Gastrocnemius medialis (tissue), 4 donors: ENCODE data around the gene DEDD2. TPM values are rescaled to one million over a fixed set of nuclear protein-coding genes. Genes with fewer than 3 reads are reported as not detected.

Experiments
- ATAC-seq, 2 donors: fragments of 150-250 bp; one replicate each; pipeline ENCODE4 v1.9.1; 2016
- DNase-seq, 2 donors: peaks; one replicate each; pipeline ENCODE4 v3.0.0-alpha.2; 2019
- H3K27ac ChIP-seq, 4 donors: fragments of 200-600 bp; sonication (generic); 1 replicate in 1 of 4; 2 replicates in 3 of 4; pipeline ENCODE4 v1.5.1; 2016 to 2018; ENCODE audit warnings: mild to moderate bottlenecking in 2 of 4, moderate library complexity in 1 of 4
- H3K27me3 ChIP-seq, 3 donors: fragments of 200-600 bp; sonication (generic) in 2 of 3; 1 replicate in 1 of 3; 2 replicates in 2 of 3; pipeline versions ENCODE4 v1.5.1 to v1.6.0; 2016 to 2019; ENCODE audit warnings: mild to moderate bottlenecking in 1 of 3, moderate library complexity in 1 of 3
- H3K36me3 ChIP-seq, 2 donors: fragments of 200-600 bp; sonication (generic) in 1 of 2; one replicate each; pipeline ENCODE4 v1.5.1; 2017 to 2018
- H3K4me1 ChIP-seq, 2 donors: fragments of 200-600 bp; sonication (generic) in 1 of 2; one replicate each; pipeline ENCODE4 v1.5.1; 2016 to 2017; ENCODE audit warnings: mild to moderate bottlenecking in 2 of 2
- H3K4me3 ChIP-seq, 4 donors: fragments of 200-600 bp; sonication (generic) in 3 of 4; 1 replicate in 1 of 4; 2 replicates in 3 of 4; pipeline ENCODE4 v1.5.1; 2016 to 2019; ENCODE audit warnings: mild to moderate bottlenecking in 2 of 4
- H3K9me3 ChIP-seq, 3 donors: fragments of 200-600 bp; sonication (generic) in 2 of 3; 1 replicate in 1 of 3; 2 replicates in 2 of 3; pipeline ENCODE4 v1.5.1; 2016 to 2019
- POLR2A ChIP-seq, 2 donors: fragments of 450-650 bp; IDR thresholded peaks; one replicate each; pipeline ENCODE4 v1.6.1; 2017; ENCODE audit warnings: antibody characterized with exemption in 2 of 2, mild to moderate bottlenecking in 2 of 2, moderate library complexity in 2 of 2
- in situ Hi-C, 4 donors: fragments of 200-750 bp; cut with MboI; loops; one replicate each; pipeline versions ENCODE4 v1.15.0 to v1.8.0; 2017; ENCODE audit warnings: low sequenced_read_pairs in 4 of 4
- intact Hi-C: fragments of 100-400 bp; cut with DNase I; formaldehyde crosslinking; loops from one replicate; pipeline ENCODE4 v1.15.1; 2023; ENCODE audit warnings: low total_unique reads
- total RNA-seq, 4 donors: library from RNA; depleted of rRNA; stranded (reverse); fragments of >200 nt; gene quantifications; one replicate each; pipeline versions ENCODE4 v1.1.0 to v1.2.3, GENCODE V29; 2016
- TF ChIP-seq, protein P1 (sequence below), 5 experiments: fragments of 450-650 bp in 3 of 5; fragments of 200-600 bp in 2 of 5; sonication (generic) in 2 of 5; IDR thresholded peaks in 4 of 5; conservative IDR thresholded peaks in 1 of 5; 1 replicate in 4 of 5; 2 replicates in 1 of 5; pipeline ENCODE4 v1.5.1; 2016 to 2019; ENCODE audit warnings: antibody characterized with exemption in 5 of 5, mild to moderate bottlenecking in 3 of 5, moderate library complexity in 3 of 5

Gene DEDD2
- total RNA-seq, 4 donors from 2014 or later = 22.5 to 33.6 (median 29.2) TPM

DNA sequence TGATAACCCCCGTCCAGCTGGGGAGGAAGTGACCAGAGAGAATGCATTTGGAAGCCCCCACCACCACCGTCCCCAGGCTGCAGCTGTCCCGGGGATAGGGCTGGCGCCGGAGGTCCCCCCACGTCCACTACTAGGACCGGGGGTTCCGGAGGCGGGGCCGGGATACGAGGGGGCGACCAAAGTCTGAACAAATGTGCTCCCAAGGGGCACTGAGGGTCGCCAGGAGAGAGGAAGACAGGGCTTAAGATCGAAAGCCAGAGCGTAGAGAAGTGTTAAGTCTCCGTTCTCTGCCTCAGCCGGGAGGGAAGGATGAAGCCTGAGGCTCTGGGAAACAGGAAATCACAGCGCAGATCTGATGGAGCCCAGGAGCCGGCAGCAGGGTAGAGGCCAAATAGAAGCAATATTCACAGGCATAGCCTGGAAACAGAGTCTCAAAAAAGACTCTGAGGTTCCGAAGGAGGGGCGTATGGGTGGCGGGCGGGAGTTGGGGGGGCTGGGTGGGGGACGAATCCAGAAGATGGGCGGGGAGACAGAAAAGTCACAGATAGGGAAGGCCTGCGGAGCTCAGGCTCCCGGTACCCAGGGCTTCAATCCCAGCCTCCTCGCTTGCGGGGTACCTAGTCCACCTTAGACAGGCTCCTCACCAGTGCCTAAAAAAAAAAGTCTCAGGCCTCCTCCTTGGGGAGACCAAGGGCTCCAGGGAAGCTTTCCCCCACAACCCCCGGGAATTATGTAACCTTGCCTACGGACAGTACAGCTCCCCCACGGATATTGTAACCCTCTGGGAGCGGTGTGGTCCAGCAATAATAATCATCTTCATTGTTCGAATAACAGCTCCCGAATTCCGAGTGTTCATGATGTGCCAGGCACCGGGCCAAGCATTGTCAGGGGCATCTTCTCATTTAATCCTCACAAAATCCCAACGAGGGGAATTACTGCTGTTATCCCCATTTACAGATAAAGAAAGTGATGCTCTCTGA is 38.6 kb upstream of the DEDD2 start:
- peak overlapping the region; percentile 60 to 90 (median 76) for H3K4me3 ChIP-seq
- peaks cover 20 to 24% of the 10 kb centered on the region in 2 donors for H3K4me1 ChIP-seq
- peak in 1 of 2 donors; percentile 6 for ATAC-seq
- peak in 1 of 2 donors; percentile 28 for DNase-seq
- peak overlapping the region; percentile 91 to 94 (median 92) for H3K27ac ChIP-seq
- H3K27me3 ChIP-seq = peaks cover 24 to 40% (median 37%) of the 10 kb centered on the region in 3 donors
- H3K36me3 ChIP-seq = no peaks in the 10 kb centered on the region
- intact Hi-C loops = loop anchor here (1.0 kb wide), 1 partner anchor 12 kb away; no protein-coding TSS in a partner anchor
- in situ Hi-C loops = no loop called here
- no peaks in the 10 kb centered on the region for H3K9me3 ChIP-seq
- TF ChIP-seq POLR2A (IDR thresholded peaks at IDR 0.05) = no peak
- TF ChIP-seq, protein P1, sequence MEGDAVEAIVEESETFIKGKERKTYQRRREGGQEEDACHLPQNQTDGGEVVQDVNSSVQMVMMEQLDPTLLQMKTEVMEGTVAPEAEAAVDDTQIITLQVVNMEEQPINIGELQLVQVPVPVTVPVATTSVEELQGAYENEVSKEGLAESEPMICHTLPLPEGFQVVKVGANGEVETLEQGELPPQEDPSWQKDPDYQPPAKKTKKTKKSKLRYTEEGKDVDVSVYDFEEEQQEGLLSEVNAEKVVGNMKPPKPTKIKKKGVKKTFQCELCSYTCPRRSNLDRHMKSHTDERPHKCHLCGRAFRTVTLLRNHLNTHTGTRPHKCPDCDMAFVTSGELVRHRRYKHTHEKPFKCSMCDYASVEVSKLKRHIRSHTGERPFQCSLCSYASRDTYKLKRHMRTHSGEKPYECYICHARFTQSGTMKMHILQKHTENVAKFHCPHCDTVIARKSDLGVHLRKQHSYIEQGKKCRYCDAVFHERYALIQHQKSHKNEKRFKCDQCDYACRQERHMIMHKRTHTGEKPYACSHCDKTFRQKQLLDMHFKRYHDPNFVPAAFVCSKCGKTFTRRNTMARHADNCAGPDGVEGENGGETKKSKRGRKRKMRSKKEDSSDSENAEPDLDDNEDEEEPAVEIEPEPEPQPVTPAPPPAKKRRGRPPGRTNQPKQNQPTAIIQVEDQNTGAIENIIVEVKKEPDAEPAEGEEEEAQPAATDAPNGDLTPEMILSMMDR (IDR thresholded peaks at IDR 0.05 in 4 of 5, conservative IDR thresholded peaks at IDR 0.05 in 1 of 5) = no peak

- no peaks in the 10 kb centered on the region for H3K9me3 ChIP-seq
- intact Hi-C loops = loop anchor here (1.0 kb wide), 1 partner anchor 13 kb away; no protein-coding TSS in a partner anchor
- in situ Hi-C loops = no loop called here
- ATAC-seq = peak; percentile 40 to 54
- peak; percentile 68 to 80 for DNase-seq
- peak within 1 kb of the TSS; percentile 60 to 90 (median 76) for H3K4me3 ChIP-seq
- peak within 1 kb of the TSS; percentile 91 to 94 (median 92) for H3K27ac ChIP-seq
- H3K36me3 ChIP-seq = no peaks in the 10 kb centered on the region
- H3K27me3 ChIP-seq = peaks cover 24 to 40% (median 37%) of the 10 kb centered on the region in 3 donors
- peaks cover 29 to 30% of the 10 kb centered on the region in 2 donors for H3K4me1 ChIP-seq
- TF ChIP-seq, protein P1 (IDR thresholded peaks at IDR 0.05 in 4 of 5, conservative IDR thresholded peaks at IDR 0.05 in 1 of 5) = peak in 1 of 5 experiments; percentile 24
- TF ChIP-seq POLR2A (IDR thresholded peaks at IDR 0.05) = peak; percentile 80 to 96
Measured at GRCh38 chr19:42254850-42255765, 37.6 kb upstream of the DEDD2 start, which contains the start of gene ERF. Gene ERF, minus strand, starts transcription at chr19:42255128. Its CDS starts 129 bp downstream, at chr19:42254999.

DNA sequence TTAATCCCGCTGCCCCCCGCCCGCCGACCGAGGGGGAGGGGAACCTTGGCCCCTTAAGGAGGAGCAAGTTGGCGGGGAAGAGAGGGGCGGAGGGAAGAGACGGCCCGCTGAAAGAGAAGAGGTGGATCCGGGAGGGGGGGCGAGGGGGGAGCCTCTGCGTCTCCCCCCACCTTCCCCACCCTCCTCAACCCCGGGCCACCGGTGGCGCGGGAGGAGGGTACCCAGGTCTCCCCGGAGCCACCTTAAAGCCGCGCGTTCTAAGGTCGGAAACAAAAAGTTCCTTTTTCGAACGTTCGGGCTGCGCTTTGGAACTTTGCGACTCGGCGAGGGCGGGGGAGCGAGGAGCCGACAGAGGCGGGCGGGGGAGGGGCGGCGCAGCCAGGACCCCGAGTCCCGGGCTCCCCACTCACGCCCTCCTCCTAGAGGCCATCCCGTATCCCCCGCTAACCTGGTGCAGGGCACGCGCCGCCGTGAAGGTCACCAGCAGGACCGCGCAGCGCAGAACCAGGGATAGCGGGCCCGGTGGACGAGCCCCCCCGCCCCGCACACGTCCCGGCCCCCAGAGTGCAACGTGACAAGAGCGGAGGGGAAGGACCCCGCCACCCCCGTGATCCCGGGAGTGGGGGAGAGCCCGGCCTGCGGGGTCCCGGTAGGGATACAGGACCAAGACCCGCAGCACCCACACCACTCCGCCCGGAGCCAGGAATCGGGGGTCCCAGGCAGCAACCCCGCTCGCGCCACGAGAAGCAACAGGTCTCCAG is 36.8 kb upstream of the DEDD2 start:
- DNase-seq (peak; percentile 50 to 52), ATAC-seq (peak; percentile 36 to 46)
- Histone ChIP-seq H3K27ac (peak overlapping the region; percentile 91 to 94 (median 92)), H3K4me3 (peak overlapping the region; percentile 60 to 90 (median 76)), H3K36me3 (no peaks in the 10 kb centered on the region), H3K4me1 (peaks cover 30 to 31% of the 10 kb centered on the region in 2 donors), H3K27me3 (peaks cover 24 to 40% (median 37%) of the 10 kb centered on the region in 3 donors), H3K9me3 (no peaks in the 10 kb centered on the region)
- TF ChIP-seq POLR2A (IDR thresholded peaks at IDR 0.05) = no peak
- TF ChIP-seq, protein P1 (IDR thresholded peaks at IDR 0.05 in 4 of 5, conservative IDR thresholded peaks at IDR 0.05 in 1 of 5) = no peak
- in situ Hi-C loops (no loop called here), intact Hi-C loops (no loop called here)
